Retinal pigment epithelial cell (primary cell): Measurements from ENCODE around the gene NR5A2.

Experiments used
- DNase-seq: peaks from one replicate; pipeline ENCODE4 v3.0.0-alpha.2; 2010; ENCODE audit warnings: low read depth
- H3K4me3 ChIP-seq: 2 replicates; pipeline ENCODE4 v1.5.1; 2011; ENCODE audit warnings: mild to moderate bottlenecking, low read length, control low read depth, moderate library complexity
- TF ChIP-seq, protein P1 (sequence below): conservative IDR thresholded peaks from 2 replicates; pipeline ENCODE4 v1.5.1; 2011; ENCODE audit warnings: low read depth, low read length, control low read depth, inconsistent platforms

NR5A2 gene

DNA sequence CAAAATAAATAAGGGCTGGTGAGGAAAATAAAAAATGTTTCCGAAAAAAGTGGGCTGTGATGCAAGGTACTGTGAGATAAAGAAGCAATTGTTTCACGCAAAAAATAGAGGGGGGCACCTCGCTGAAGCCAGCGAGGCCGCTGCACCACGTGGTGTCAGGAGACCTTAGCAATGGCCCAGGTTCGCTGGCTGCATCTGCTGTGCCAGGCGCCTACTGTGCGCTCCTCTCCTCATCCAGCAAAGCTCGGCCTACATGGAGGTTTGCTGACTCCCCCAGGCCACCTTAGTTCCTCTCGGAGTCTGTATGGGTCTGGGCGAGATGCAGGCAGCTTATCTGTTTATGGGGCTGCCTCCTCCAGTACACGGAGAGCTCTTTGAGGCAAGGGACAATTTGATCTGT, 119.6 kb downstream of the NR5A2 start:
- no peak overlapping the region for H3K4me3 ChIP-seq
- DNase-seq = no peak
- TF ChIP-seq, protein P1, sequence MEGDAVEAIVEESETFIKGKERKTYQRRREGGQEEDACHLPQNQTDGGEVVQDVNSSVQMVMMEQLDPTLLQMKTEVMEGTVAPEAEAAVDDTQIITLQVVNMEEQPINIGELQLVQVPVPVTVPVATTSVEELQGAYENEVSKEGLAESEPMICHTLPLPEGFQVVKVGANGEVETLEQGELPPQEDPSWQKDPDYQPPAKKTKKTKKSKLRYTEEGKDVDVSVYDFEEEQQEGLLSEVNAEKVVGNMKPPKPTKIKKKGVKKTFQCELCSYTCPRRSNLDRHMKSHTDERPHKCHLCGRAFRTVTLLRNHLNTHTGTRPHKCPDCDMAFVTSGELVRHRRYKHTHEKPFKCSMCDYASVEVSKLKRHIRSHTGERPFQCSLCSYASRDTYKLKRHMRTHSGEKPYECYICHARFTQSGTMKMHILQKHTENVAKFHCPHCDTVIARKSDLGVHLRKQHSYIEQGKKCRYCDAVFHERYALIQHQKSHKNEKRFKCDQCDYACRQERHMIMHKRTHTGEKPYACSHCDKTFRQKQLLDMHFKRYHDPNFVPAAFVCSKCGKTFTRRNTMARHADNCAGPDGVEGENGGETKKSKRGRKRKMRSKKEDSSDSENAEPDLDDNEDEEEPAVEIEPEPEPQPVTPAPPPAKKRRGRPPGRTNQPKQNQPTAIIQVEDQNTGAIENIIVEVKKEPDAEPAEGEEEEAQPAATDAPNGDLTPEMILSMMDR = no peak

DNA sequence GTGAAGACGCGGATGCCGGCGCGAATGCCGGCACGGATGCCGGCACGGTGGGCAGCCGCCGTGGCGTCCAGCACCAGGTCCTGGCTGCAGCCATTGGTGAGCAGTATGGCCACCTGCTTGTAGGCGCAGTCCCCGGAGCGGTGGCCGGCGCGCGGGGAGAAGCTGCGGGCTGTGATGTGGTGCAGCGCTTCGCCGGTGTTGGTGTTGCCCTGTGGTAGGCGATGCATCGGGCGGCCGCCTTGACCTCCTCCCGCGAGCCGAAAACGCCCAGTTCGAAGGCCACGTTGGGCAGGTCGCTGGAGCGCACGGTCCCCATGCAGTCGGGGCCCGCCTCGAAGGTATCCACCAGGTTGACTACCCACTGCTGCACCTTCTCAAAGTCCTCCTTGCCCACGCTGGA, 120.2 kb downstream of the NR5A2 start:
- TF ChIP-seq, protein P1 = no peak
- no peak overlapping the region for H3K4me3 ChIP-seq
- no peak for DNase-seq

DNA sequence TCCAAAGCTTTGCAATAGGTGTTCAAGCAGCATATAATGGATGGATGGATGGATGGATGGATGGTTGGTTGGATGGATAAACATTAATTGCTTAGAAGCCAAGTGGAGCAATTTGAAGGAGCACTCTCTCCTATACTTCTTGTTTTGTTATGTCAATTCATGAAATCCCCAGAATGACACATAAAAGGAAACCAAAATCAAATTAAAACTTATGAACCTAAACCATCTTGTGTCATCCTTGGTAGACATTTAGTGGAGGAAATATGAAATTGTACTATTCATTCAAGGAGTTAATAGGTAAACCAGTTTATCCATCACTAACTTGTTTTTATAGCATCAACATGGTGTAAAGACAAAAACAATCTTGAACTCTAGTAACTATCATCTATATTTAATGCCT, 122.5 kb downstream of the NR5A2 start:
- no peak overlapping the region for H3K4me3 ChIP-seq
- TF ChIP-seq, protein P1 = no peak
- no peak for DNase-seq

DNA sequence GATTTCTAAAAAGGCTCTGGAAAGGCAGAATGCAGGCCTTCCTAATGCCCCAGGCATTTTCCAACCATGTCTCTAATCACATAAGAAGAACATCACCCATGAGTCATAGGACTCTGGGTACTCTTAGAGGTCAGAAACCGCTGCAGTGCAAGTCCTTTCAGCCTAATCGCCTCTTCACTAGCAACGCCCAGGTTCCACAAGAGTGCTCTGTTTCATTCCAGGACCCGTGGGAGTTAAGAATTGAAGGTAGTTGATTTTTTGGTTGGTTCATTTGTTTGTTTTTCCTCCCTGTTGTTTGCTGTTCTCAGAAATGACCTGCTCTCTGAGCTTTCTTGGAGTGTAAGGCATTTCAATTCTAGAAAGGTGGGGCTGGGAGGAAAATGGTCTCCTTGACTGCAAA, 123.2 kb downstream of the NR5A2 start:
- no peak overlapping the region for H3K4me3 ChIP-seq
- DNase-seq = peak; percentile 20
- TF ChIP-seq, protein P1 = no peak

DNA sequence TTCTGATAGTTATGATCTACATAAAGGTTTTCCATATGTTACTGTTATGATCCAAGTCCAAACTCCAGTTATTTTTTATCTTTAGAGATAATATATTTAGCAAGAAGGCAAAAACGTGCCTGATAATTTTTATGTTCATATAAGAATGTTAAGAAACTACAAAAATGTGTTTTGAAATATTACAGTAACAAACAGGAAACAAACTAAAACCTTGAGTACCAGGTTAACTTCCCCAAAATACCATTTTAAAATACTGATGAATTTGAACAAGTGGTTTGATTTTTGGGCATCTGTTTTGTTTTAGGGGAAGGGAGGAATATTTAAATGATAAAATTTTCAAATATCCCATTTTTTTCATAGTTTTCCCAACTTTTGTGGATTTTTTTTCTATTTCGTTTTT, 124.8 kb downstream of the NR5A2 start:
- DNase-seq = no peak
- TF ChIP-seq, protein P1 = no peak

DNA sequence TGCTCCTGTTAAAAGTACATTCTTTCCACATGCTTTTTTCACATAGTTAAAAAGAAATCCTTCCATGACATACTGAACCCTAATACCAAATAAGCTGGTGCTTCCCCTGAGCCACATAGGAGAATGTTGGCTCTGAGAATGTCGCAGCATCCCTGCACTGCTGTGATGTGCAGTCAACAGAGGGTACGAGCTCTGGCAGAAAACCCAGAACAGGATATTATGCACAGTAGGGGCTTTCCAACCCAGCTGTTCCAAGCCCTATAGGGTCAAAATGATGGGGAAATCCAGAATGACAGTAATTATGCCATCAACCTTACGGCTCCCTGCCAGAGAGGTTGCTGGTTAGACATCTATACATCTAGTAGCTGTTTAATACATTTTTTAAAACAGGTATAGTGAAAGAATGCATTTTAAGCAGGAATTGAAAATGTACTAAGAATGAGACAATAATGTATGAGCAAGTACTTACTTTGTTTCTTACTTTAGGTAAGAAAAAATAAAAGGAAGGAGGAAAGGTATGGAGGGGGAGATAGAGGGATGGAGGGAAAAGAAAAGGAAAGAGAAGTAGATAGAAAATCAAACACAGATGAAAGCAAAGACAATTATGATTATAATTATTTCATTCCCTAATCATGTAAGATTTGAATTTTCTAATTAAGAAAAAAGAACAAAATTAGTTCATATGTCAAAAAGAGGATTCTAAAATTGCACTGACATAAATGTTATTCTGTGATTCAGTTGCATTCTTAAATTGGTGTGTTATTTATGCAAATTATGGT, 126.0 kb downstream of the NR5A2 start:
- DNase-seq = no peak
- TF ChIP-seq, protein P1 = no peak
- no peak overlapping the region for H3K4me3 ChIP-seq

More for the DNA sequence above, 124.8 kb downstream of the NR5A2 start:
- H3K4me3 ChIP-seq = no peak overlapping the region

DNA sequence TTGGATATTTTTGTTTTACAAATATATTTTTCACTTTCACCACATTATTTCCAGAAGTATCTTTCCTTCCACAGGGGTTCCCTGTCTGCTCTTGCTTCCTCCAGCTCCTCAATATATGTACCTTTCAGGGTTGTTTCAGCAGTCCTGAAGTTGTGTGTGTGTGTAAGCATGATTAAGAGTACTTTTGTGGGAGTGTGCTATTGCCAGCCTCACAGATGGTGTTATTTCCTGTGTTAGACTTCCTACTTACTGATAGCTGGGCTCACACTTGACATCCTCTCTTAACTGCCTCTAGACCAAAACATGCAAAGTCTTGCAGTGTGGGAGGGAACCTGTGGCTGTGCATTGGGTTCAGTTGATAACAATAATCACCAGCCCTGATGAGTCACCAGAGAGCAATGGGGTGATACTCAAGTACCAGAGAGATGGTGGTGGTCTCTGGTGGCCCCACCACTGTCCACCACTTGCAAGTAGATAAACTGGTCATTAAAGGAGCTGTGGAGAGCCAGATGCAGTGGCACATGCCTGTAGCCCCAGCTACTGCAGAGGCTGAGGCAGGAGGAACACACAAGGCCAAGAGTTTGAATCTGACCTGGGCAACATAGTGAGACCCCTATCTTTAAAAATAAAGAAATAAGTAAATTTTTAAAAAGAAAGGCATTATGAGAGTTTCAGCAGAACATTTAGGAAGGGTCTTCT, 126.7 kb downstream of the NR5A2 start:
- TF ChIP-seq, protein P1 = no peak
- H3K4me3 ChIP-seq = no peak overlapping the region
- DNase-seq = no peak
